ENCODE measurements around the gene PTPRD. TPM values are rescaled to one million over a fixed set of nuclear protein-coding genes. Genes with fewer than 3 reads are reported as not detected.

Gene PTPRD
- total and polyA plus RNA-seq, 2 experiments from 2014 or later: 11.5 to 58.0 TPM

DNA sequence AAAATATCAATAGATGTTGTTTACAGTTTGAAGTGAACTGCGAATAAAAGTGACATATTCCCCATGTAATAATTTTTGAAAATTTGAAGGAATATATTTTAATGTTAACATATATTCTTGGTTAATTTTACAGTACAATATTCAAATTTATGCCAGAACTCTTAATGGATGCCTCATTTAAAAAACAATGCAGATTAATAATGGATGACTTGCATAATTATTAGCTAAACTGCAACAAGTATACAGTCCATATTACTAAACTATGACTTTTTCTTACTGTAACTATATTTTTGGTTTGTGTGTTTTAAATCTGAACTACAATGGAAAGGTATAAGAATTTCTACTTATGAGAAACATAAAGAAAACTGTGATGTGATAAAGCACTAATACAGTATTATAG, 1390.1 kb downstream of the PTPRD start:
- ATAC-seq (no peak), DNase-seq (ENCODE audit: low spot score) (no peak)
- no peak overlapping the region for H3K4me3 Mint-ChIP-seq
- H3K36me3 Mint-ChIP-seq (ENCODE audit: low read depth): no peaks in the 10 kb centered on the region
- H3K9me3 Mint-ChIP-seq: no peaks in the 10 kb centered on the region
- Histone ChIP-seq H2AFZ (no peak overlapping the region), H3K27ac (ENCODE audit: low read depth) (no peak overlapping the region), H3K27me3 (ENCODE audit: insufficient read depth) (no peaks in the 10 kb centered on the region), H3K4me3 (no peak overlapping the region), H4K20me1 (replicated peaks; ENCODE audit: insufficient read depth) (no peaks in the 10 kb centered on the region), H3K4me2 (no peak overlapping the region), H3F3A (replicated peaks; ENCODE audit: low read depth) (no peaks in the 10 kb centered on the region), H3K79me2 (replicated peaks; ENCODE audit: insufficient read depth) (no peaks in the 10 kb centered on the region), H3K36me3 (ENCODE audit: insufficient read depth) (no peaks in the 10 kb centered on the region), H3K9me2 (ENCODE audit: insufficient read depth) (no peaks in the 10 kb centered on the region), H3K4me1 (ENCODE audit: insufficient read depth) (no peaks in the 10 kb centered on the region)
- H3K4me1 Mint-ChIP-seq: no peaks in the 10 kb centered on the region
- TF ChIP-seq EZH2phosphoT487 (IDR thresholded peaks at IDR 0.05; ENCODE audit: unreplicated experiment): no peak
- no peak for TF ChIP-seq ETS1 (IDR thresholded peaks at IDR 0.05)
- TF ChIP-seq STAT1 (IDR thresholded peaks at IDR 0.05; ENCODE audit: unreplicated experiment): no peak
- TF ChIP-seq EZH2 (IDR thresholded peaks at IDR 0.05; ENCODE audit: low read depth, unreplicated experiment): no peak
- TF ChIP-seq CTCF (conservative IDR thresholded peaks at IDR 0.05; ENCODE audit: low read depth in 2 of 2): no peak
- TF ChIP-seq ZNF462 (CRISPR knock-in tag; IDR thresholded peaks at IDR 0.05): no peak
- TF ChIP-seq CREB1 (CRISPR knock-in tag; IDR thresholded peaks at IDR 0.05; ENCODE audit: low read depth): no peak
- no peak for TF ChIP-seq ZNF114 (CRISPR knock-in tag; IDR thresholded peaks at IDR 0.05)
- no peak for TF ChIP-seq JUNB (IDR thresholded peaks at IDR 0.05; ENCODE audit: unreplicated experiment)
- no peak for TF ChIP-seq REST (IDR thresholded peaks at IDR 0.05; ENCODE audit: unreplicated experiment)
- no peak for TF ChIP-seq NANOG (IDR thresholded peaks at IDR 0.05; ENCODE audit: borderline replicate concordance)
- H3K27me3 Mint-ChIP-seq (ENCODE audit: insufficient read depth, low read depth, poor library complexity): no peaks in the 10 kb centered on the region
- no peak overlapping the region for H3K27ac Mint-ChIP-seq
